Measurements from ENCODE around the gene AGO1.

DNA sequence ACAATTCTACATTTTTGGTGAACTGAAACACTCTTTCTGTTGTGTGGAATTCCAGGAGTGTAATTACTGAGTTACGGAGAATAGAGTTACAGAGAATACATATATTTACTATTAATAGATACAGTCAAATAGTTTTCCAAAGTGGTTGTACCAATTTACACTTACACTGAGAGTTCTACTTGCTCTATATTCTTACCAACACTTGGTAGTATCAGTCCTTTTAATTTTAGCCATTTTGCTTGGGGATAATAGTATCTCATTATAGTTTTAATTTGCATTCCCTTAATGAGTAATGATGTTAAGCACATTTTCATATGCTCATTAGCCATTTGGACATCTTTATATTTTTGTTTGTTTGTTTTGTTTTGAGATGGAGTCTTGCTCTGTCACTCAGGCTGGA is 46.3 kb upstream of the AGO1 start:
- TF ChIP-seq, protein P1, sequence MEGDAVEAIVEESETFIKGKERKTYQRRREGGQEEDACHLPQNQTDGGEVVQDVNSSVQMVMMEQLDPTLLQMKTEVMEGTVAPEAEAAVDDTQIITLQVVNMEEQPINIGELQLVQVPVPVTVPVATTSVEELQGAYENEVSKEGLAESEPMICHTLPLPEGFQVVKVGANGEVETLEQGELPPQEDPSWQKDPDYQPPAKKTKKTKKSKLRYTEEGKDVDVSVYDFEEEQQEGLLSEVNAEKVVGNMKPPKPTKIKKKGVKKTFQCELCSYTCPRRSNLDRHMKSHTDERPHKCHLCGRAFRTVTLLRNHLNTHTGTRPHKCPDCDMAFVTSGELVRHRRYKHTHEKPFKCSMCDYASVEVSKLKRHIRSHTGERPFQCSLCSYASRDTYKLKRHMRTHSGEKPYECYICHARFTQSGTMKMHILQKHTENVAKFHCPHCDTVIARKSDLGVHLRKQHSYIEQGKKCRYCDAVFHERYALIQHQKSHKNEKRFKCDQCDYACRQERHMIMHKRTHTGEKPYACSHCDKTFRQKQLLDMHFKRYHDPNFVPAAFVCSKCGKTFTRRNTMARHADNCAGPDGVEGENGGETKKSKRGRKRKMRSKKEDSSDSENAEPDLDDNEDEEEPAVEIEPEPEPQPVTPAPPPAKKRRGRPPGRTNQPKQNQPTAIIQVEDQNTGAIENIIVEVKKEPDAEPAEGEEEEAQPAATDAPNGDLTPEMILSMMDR (IDR thresholded peaks at IDR 0.05; ENCODE audit: insufficient read depth, low read depth, low read length) = no peak
- TF ChIP-seq EZH2 (IDR thresholded peaks at IDR 0.05; ENCODE audit: insufficient read depth, low read length) = no peak
